GM12878 (cell line): ENCODE measurements around the gene KPTN. TPM values are rescaled to one million over a fixed set of nuclear protein-coding genes. Genes with fewer than 3 reads are reported as not detected.

Experiments used
- ATF7 ChIP-seq: fragments of 450-650 bp; IDR thresholded peaks from 2 replicates; pipeline ENCODE4 v1.6.1; 2016; ENCODE audit warnings: low read depth, mild to moderate bottlenecking
- BHLHE40 ChIP-seq, 2 experiments: fragments of 450-650 bp in 1 of 2; IDR thresholded peaks; 2 replicates each; pipeline ENCODE4 v1.6.1; 2011 to 2017; ENCODE audit warnings: low read depth in 2 of 2, borderline replicate concordance in 1 of 2, improper control_type of control experiment in 1 of 2, low read length in 1 of 2, mild to moderate bottlenecking in 1 of 2
- EP300 ChIP-seq, 2 experiments: fragments of 150-350 bp in 1 of 2; IDR thresholded peaks; 2 replicates each; pipeline ENCODE4 v1.6.1; 2011 to 2012; ENCODE audit warnings: low read depth in 2 of 2, low read length in 2 of 2, borderline replicate concordance in 1 of 2, improper control_type of control experiment in 1 of 2, inconsistent platforms in 1 of 2; ENCODE audit not compliant: control insufficient read depth in 1 of 2
- GABPA ChIP-seq: IDR thresholded peaks from 2 replicates; pipeline ENCODE4 v1.6.1; 2014; ENCODE audit warnings: antibody characterized with exemption, low read depth, mild to moderate bottlenecking, inconsistent platforms
- HSF1 ChIP-seq: fragments of 150-350 bp; IDR thresholded peaks from 2 replicates; pipeline ENCODE4 v1.6.1; 2014; ENCODE audit warnings: mild to moderate bottlenecking, low read depth, low read length
- IRF4 ChIP-seq: IDR thresholded peaks from 2 replicates; pipeline ENCODE4 v1.6.1; 2011; ENCODE audit warnings: low read depth, low read length
- JUNB ChIP-seq: IDR thresholded peaks from 2 replicates; pipeline ENCODE4 v1.6.1; 2016; ENCODE audit warnings: antibody characterized with exemption, mild to moderate bottlenecking
- LARP7 ChIP-seq: fragments of 450-650 bp; IDR thresholded peaks from 2 replicates; pipeline ENCODE4 v1.6.1; 2017; ENCODE audit warnings: mild to moderate bottlenecking
- MYC ChIP-seq: IDR thresholded peaks from 2 replicates; pipeline ENCODE4 v1.6.1; 2011; ENCODE audit warnings: mild to moderate bottlenecking, low read length, moderate library complexity, inconsistent platforms; ENCODE audit not compliant: insufficient read depth, insufficient replicate concordance, insufficient read length, severe bottlenecking
- NFIC ChIP-seq: IDR thresholded peaks from 2 replicates; pipeline ENCODE4 v1.6.1; 2012; ENCODE audit warnings: low read depth, mild to moderate bottlenecking, inconsistent platforms, low read length, moderate library complexity
- NFYA ChIP-seq: IDR thresholded peaks from 2 replicates; pipeline ENCODE4 v1.6.1; 2011; ENCODE audit warnings: low read depth, mild to moderate bottlenecking, low read length, improper control_type of control experiment, borderline replicate concordance
- PML ChIP-seq: IDR thresholded peaks from 2 replicates; pipeline ENCODE4 v1.6.1; 2012; ENCODE audit warnings: low read length, inconsistent platforms
- ZNF274 ChIP-seq: IDR thresholded peaks from one replicate; pipeline ENCODE4 v1.8.0; 2011; ENCODE audit not compliant: insufficient read length, insufficient read depth
- ZNF687 ChIP-seq: fragments of 450-650 bp; IDR thresholded peaks from 2 replicates; pipeline ENCODE4 v1.6.1; 2017; ENCODE audit warnings: mild to moderate bottlenecking, moderate library complexity
- polyA plus RNA-seq, 11 experiments: library from polyadenylated mRNA; depleted of rRNA in 4 of 11; unstranded in 6 of 11; stranded (reverse) in 5 of 11; fragments of >200 nt; fragmentation: Nextera tagmentation in 4 of 11; fragmentation: Illumina TruSeq in 1 of 11; extraction: Ambion mirVana in 4 of 11; extraction: Trizol in 1 of 11; gene quantifications; 1 replicate in 1 of 11; 2 replicates in 10 of 11; pipeline versions ENCODE4 v1.2.1 to v1.2.3, GENCODE V29; 2011 to 2016; ENCODE audit warnings: inconsistent platforms in 2 of 11, missing spikeins in 2 of 11, low read depth in 1 of 11
- total RNA-seq, 4 experiments: library from RNA; depleted of rRNA in 3 of 4; stranded (reverse); fragments of >200 nt in 3 of 4; fragmentation: Illumina TruSeq in 1 of 4; extraction: Trizol in 1 of 4; gene quantifications; 2 replicates each; pipeline versions ENCODE4 v1.2.1 to v1.2.3, GENCODE V29; 2013 to 2021
- TF ChIP-seq, protein P1 (sequence below): IDR thresholded peaks from 2 replicates; pipeline ENCODE4 v1.6.1; 2011; ENCODE audit warnings: low read depth, mild to moderate bottlenecking, low read length, moderate library complexity, borderline replicate concordance; ENCODE audit errors: extremely low read depth
- TF ChIP-seq, protein P2 (sequence below): IDR thresholded peaks from 2 replicates; pipeline ENCODE4 v1.6.1; 2011; ENCODE audit warnings: borderline replicate concordance, low read depth, mild to moderate bottlenecking, moderate library complexity, low read length; ENCODE audit not compliant: insufficient read depth, poor library complexity, severe bottlenecking
- TF ChIP-seq, protein P3 (sequence below), 3 experiments: IDR thresholded peaks in 2 of 3; conservative IDR thresholded peaks in 1 of 3; 2 replicates each; pipeline ENCODE4 v1.5.1; 2011; ENCODE audit warnings: low read depth in 3 of 3, low read length in 3 of 3, mild to moderate bottlenecking in 3 of 3, control low read depth in 2 of 3, moderate library complexity in 2 of 3, inconsistent platforms in 1 of 3, mixed read lengths in 1 of 3; ENCODE audit not compliant: control insufficient read depth in 2 of 3, insufficient read depth in 1 of 3; ENCODE audit errors: extremely low read depth in 1 of 3

The KPTN gene
- total and polyA plus RNA-seq, 10 of the 15 experiments (the other 5 are each of a cell fraction or from before 2014, with no cell fraction given): 0.60 to 10.1 (median 6.0) TPM

DNA sequence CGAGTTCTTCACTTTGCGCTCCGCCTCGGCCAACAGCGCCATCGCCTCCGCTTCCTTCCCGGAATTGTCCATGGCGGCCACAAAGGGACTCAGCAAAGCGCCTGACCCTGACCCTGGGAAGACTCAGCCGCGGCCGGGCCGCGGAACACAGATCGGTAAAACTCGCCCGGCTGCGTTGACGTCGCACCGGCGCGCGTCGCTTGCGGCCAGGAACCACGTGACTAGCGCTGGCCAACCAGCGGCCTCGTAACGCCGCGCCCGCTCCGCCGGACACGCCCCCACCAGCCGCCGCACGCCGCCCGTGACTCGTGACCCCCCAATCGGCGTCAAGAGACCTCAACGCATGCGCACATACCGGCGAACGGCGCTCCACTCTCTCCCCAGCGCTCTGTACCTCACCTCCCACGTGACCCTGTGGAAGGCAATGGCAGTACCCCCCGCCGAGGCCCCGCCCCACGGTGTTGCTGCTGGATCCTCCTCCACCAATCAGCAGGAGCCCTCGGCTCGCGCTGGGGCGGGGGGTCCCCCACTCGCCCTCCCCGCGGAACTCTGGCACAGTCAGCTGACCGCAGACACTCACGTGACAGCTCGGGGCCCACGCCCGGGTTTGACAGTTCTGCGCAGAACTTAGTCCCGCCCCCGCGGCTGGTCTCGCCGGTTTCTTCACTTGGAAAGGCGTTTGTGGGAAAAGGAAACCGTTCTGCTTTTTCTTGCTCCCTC, 31.0 kb upstream of the KPTN start, which contains the start of gene NAPA (continued):
- TF ChIP-seq NFYA (no peak), HSF1 (no peak), IRF4 (peak; percentile 56; the same call in 1 of the 2 replicates), JUNB (no peak; the same call in 1 of the 2 replicates), GABPA (no peak), MYC (no peak), ZNF274 (no peak), ZNF687 (0 out of 2 replicates have a peak, but pooled peaks have one; percentile 22), PML (no peak; the same call in 1 of the 2 replicates), ATF7 (peak; percentile 71), NFIC (0 out of 2 replicates have a peak, but pooled peaks have one; percentile 45), EP300 (IDR thresholded peaks at IDR 0.05; ENCODE audit: borderline replicate concordance in 1 of 2, control insufficient read depth in 1 of 2, low read depth in 2 of 2, low read length in 2 of 2) (peak in 1 of 2 experiments; percentile 63; a peak in 2 of 4 replicates), BHLHE40 (IDR thresholded peaks at IDR 0.05; ENCODE audit: borderline replicate concordance in 1 of 2, low read depth in 2 of 2, low read length in 1 of 2) (peak; percentile 94 to 99), LARP7 (peak; percentile 55; the same call in 1 of the 2 replicates)
- TF ChIP-seq, protein P1, sequence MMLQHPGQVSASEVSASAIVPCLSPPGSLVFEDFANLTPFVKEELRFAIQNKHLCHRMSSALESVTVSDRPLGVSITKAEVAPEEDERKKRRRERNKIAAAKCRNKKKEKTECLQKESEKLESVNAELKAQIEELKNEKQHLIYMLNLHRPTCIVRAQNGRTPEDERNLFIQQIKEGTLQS: peak; percentile 89; the same call in 1 of the 2 replicates
- TF ChIP-seq, protein P2, sequence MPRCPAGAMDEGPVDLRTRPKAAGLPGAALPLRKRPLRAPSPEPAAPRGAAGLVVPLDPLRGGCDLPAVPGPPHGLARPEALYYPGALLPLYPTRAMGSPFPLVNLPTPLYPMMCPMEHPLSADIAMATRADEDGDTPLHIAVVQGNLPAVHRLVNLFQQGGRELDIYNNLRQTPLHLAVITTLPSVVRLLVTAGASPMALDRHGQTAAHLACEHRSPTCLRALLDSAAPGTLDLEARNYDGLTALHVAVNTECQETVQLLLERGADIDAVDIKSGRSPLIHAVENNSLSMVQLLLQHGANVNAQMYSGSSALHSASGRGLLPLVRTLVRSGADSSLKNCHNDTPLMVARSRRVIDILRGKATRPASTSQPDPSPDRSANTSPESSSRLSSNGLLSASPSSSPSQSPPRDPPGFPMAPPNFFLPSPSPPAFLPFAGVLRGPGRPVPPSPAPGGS: peak; percentile 48
- TF ChIP-seq, protein P3, sequence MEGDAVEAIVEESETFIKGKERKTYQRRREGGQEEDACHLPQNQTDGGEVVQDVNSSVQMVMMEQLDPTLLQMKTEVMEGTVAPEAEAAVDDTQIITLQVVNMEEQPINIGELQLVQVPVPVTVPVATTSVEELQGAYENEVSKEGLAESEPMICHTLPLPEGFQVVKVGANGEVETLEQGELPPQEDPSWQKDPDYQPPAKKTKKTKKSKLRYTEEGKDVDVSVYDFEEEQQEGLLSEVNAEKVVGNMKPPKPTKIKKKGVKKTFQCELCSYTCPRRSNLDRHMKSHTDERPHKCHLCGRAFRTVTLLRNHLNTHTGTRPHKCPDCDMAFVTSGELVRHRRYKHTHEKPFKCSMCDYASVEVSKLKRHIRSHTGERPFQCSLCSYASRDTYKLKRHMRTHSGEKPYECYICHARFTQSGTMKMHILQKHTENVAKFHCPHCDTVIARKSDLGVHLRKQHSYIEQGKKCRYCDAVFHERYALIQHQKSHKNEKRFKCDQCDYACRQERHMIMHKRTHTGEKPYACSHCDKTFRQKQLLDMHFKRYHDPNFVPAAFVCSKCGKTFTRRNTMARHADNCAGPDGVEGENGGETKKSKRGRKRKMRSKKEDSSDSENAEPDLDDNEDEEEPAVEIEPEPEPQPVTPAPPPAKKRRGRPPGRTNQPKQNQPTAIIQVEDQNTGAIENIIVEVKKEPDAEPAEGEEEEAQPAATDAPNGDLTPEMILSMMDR (IDR thresholded peaks at IDR 0.05 in 2 of 3, conservative IDR thresholded peaks at IDR 0.05 in 1 of 3; ENCODE audit: control insufficient read depth in 2 of 3, extremely low read depth in 1 of 3, insufficient read depth in 1 of 3, low read depth in 3 of 3, low read length in 3 of 3): no peak
